Keratinocyte (primary cell): ENCODE results near the gene AKR1C8. TPM values are rescaled to one million over a fixed set of nuclear protein-coding genes. Genes with fewer than 3 reads are reported as not detected.

ENCODE experiments used
- DNase-seq: peaks from one replicate; pipeline ENCODE4 v3.0.0-alpha.2; 2011; ENCODE audit warnings: low read depth, missing footprints, low spot score
- FAIRE-seq: peaks from 2 replicates; lab custom pipeline; 2011; peaks lifted over from hg19 to GRCh38; lab: Jason Lieb, UNC
- H2AFZ ChIP-seq: 2 replicates; pipeline ENCODE4 v1.6.0; 2012; ENCODE audit warnings: low read length, control low read depth, inconsistent platforms; ENCODE audit not compliant: control insufficient read depth
- H3K27ac ChIP-seq: 2 replicates; pipeline ENCODE4 v1.5.1; 2011; ENCODE audit warnings: low read length; ENCODE audit not compliant: control insufficient read depth, insufficient read depth
- H3K27me3 ChIP-seq: 3 replicates; pipeline ENCODE4 v1.6.0; 2011; ENCODE audit warnings: low read length; ENCODE audit not compliant: control insufficient read depth, insufficient read depth; ENCODE audit errors: extremely low read depth
- H3K36me3 ChIP-seq, 2 experiments: 2 replicates in 1 of 2; 3 replicates in 1 of 2; pipeline ENCODE4 v1.5.1; 2011; ENCODE audit warnings: low read length in 2 of 2, mild to moderate bottlenecking in 1 of 2; ENCODE audit not compliant: control insufficient read depth in 2 of 2, insufficient read depth in 2 of 2; ENCODE audit errors: extremely low read depth in 1 of 2
- H3K4me1 ChIP-seq: 3 replicates; pipeline ENCODE4 v1.5.1; 2011; ENCODE audit warnings: low read length; ENCODE audit not compliant: control insufficient read depth, insufficient read depth; ENCODE audit errors: extremely low read depth
- H3K4me2 ChIP-seq: 3 replicates; pipeline ENCODE4 v1.6.0; 2011; ENCODE audit warnings: low read depth, low read length; ENCODE audit not compliant: control insufficient read depth, insufficient read depth; ENCODE audit errors: extremely low read depth
- H3K4me3 ChIP-seq, 3 experiments: fragments of 200-600 bp in 1 of 3; sonication (generic) in 1 of 3; 2 replicates in 2 of 3; 3 replicates in 1 of 3; pipeline ENCODE4 v1.5.1; 2011 to 2016; ENCODE audit warnings: low read length in 3 of 3, mild to moderate bottlenecking in 3 of 3, control low read depth in 2 of 3, inconsistent platforms in 1 of 3, low read depth in 1 of 3, mixed read lengths in 1 of 3, mixed run types in 1 of 3, moderate library complexity in 1 of 3; ENCODE audit not compliant: control insufficient read depth in 2 of 3, insufficient read depth in 2 of 3; ENCODE audit errors: extremely low read depth in 1 of 3
- H3K79me2 ChIP-seq: 2 replicates; pipeline ENCODE4 v1.6.0; 2012; ENCODE audit warnings: low read length; ENCODE audit not compliant: control insufficient read depth, insufficient read depth
- H3K9ac ChIP-seq: 3 replicates; pipeline ENCODE4 v1.6.0; 2011; ENCODE audit warnings: low read length; ENCODE audit not compliant: control insufficient read depth, insufficient read depth; ENCODE audit errors: extremely low read depth
- H3K9me1 ChIP-seq: 3 replicates; pipeline ENCODE4 v1.6.0; 2011; ENCODE audit warnings: low read length; ENCODE audit not compliant: control insufficient read depth, insufficient read depth; ENCODE audit errors: extremely low read depth
- H3K9me3 ChIP-seq: 2 replicates; pipeline ENCODE4 v1.5.1; 2012; ENCODE audit warnings: low read depth, low read length; ENCODE audit not compliant: control insufficient read depth
- H4K20me1 ChIP-seq: 3 replicates; pipeline ENCODE4 v1.6.0; 2011; ENCODE audit warnings: low read length; ENCODE audit not compliant: control insufficient read depth, insufficient read depth; ENCODE audit errors: extremely low read depth
- CTCF ChIP-seq, 3 experiments: IDR thresholded peaks in 1 of 3; conservative IDR thresholded peaks in 1 of 3; optimal IDR thresholded peaks in 1 of 3; 2 replicates in 2 of 3; 3 replicates in 1 of 3; pipeline versions ENCODE3 to v1.5.1; 2011; ENCODE audit warnings: low read length in 3 of 3, mild to moderate bottlenecking in 3 of 3, moderate library complexity in 2 of 3, control low read depth in 1 of 3, inconsistent platforms in 1 of 3; ENCODE audit not compliant: insufficient read depth in 2 of 3; ENCODE audit errors: extremely low read depth in 1 of 3
- EZH2 ChIP-seq: IDR thresholded peaks from one replicate; pipeline ENCODE4 v1.6.1; 2012; ENCODE audit warnings: inconsistent platforms, mild to moderate bottlenecking, low read length, moderate library complexity
- dilution Hi-C: fragments of 300-500 bp; cut with MboI; formaldehyde crosslinking; loops from one replicate; pipeline ENCODE4 v1.7.0; 2020; ENCODE audit warnings: low sequenced_read_pairs; ENCODE audit not compliant: extremely low pct_ligation_motif_present
- polyA plus RNA-seq, 5 experiments: library from polyadenylated mRNA; depleted of rRNA in 3 of 5; stranded (reverse) in 3 of 5; stranded (forward) in 1 of 5; unstranded in 1 of 5; fragments of >200 nt; gene quantifications; 1 replicate in 1 of 5; 2 replicates in 3 of 5; 3 replicates in 1 of 5; pipeline versions ENCODE4 v1.2.1 to v1.2.3, GENCODE V29; 2011 to 2012; ENCODE audit warnings: missing spikeins in 2 of 5, low read depth in 1 of 5, low replicate concordance in 1 of 5

AKR1C8 gene
- polyA plus RNA-seq, 1 donor (not counting 4 experiments of a cell fraction or from before 2014, with no cell fraction given): not detected

- Histone ChIP-seq H3K36me3 (no peaks in the 10 kb centered on the region), H3K9me3 (no peaks in the 10 kb centered on the region), H4K20me1 (no peaks in the 10 kb centered on the region), H3K4me1 (no peaks in the 10 kb centered on the region), H3K9ac (no peak overlapping the region), H3K4me2 (no peak overlapping the region), H3K79me2 (no peaks in the 10 kb centered on the region), H3K9me1 (no peaks in the 10 kb centered on the region), H3K27me3 (no peaks in the 10 kb centered on the region), H2AFZ (no peak overlapping the region), H3K27ac (no peak overlapping the region), H3K4me3 (no peak overlapping the region)
- FAIRE-seq (no peak), DNase-seq (no peak)
- TF ChIP-seq EZH2 (no peak), CTCF (optimal IDR thresholded peaks at IDR 0.05 in 1 of 3, IDR thresholded peaks at IDR 0.05 in 1 of 3, conservative IDR thresholded peaks at IDR 0.05 in 1 of 3; ENCODE audit: extremely low read depth in 1 of 3, insufficient read depth in 2 of 3, low read length in 3 of 3) (no peak)
- dilution Hi-C loops: no loop called here
These were observed 3.4 kb upstream of the AKR1C8 start for GRCh38 chr10:5188358-5188757.

GRCh38 chr10:5187867-5188266 lies 2.9 kb upstream of the AKR1C8 start:
- no peaks in the 10 kb centered on the region for H3K4me1 ChIP-seq
- no peaks in the 10 kb centered on the region for H3K36me3 ChIP-seq
- dilution Hi-C loops: no loop called here
- no peak for TF ChIP-seq CTCF (optimal IDR thresholded peaks at IDR 0.05 in 1 of 3, IDR thresholded peaks at IDR 0.05 in 1 of 3, conservative IDR thresholded peaks at IDR 0.05 in 1 of 3; ENCODE audit: extremely low read depth in 1 of 3, insufficient read depth in 2 of 3, low read length in 3 of 3)
- no peak for TF ChIP-seq EZH2
- DNase-seq: no peak
- H3K27ac ChIP-seq: no peak overlapping the region
- H2AFZ ChIP-seq: no peak overlapping the region
- no peak overlapping the region for H3K4me2 ChIP-seq
- H4K20me1 ChIP-seq: no peaks in the 10 kb centered on the region
- no peak overlapping the region for H3K9ac ChIP-seq
- no peaks in the 10 kb centered on the region for H3K79me2 ChIP-seq
- H3K4me3 ChIP-seq: no peak overlapping the region
- H3K9me3 ChIP-seq: no peaks in the 10 kb centered on the region
- no peaks in the 10 kb centered on the region for H3K27me3 ChIP-seq
- H3K9me1 ChIP-seq: no peaks in the 10 kb centered on the region
- no peak for FAIRE-seq
